SK-N-SH treated with all-trans-retinoic acid at 6 μM for 48 hours (cell line): ENCODE measurements around the gene PGGT1B.
"Not testable (repeated sequence)": the region's sequence is repeated elsewhere in the genome, so short reads cannot be mapped to it uniquely, and the experiment has no call there.

Experiments
- ATAC-seq: fragments of 200-7000 bp; cut with Tn5 transposase; 3 replicates; pipeline ENCODE4 v1.9.1; 2020; ENCODE audit warnings: mild to moderate bottlenecking, moderate library complexity
- ARNTL ChIP-seq: fragments of 450-650 bp; formaldehyde crosslinking; IDR thresholded peaks from 2 replicates; pipeline ENCODE4 v1.5.0; 2020; ENCODE audit warnings: low read depth, mild to moderate bottlenecking, moderate library complexity, borderline replicate concordance
- BACH2 ChIP-seq: fragments of 250-450 bp; sonication (Bioruptor Pico); IDR thresholded peaks from 2 replicates; pipeline ENCODE4 v1.9.0; 2021; ENCODE audit warnings: mild to moderate bottlenecking, borderline replicate concordance
- ESRRG ChIP-seq: fragments of 250-450 bp; sonication (Bioruptor Pico); IDR thresholded peaks from 2 replicates; pipeline ENCODE4 v1.6.1; 2021; ENCODE audit warnings: mild to moderate bottlenecking
- PATZ1 ChIP-seq: fragments of 250-450 bp; sonication (Bioruptor Pico); IDR thresholded peaks from 2 replicates; pipeline ENCODE4 v1.8.0; 2020; ENCODE audit warnings: mild to moderate bottlenecking, moderate library complexity, borderline replicate concordance
- POU6F1 ChIP-seq: fragments of 250-450 bp; sonication (Bioruptor Pico); IDR thresholded peaks from 2 replicates; pipeline ENCODE4 v1.8.0; 2021; ENCODE audit warnings: low read depth, mild to moderate bottlenecking, moderate library complexity, borderline replicate concordance
- PPARA ChIP-seq: fragments of 250-450 bp; sonication (Bioruptor Pico); IDR thresholded peaks from 2 replicates; pipeline ENCODE4 v1.5.0; 2020; ENCODE audit warnings: mild to moderate bottlenecking, borderline replicate concordance
- RARB ChIP-seq: fragments of 250-450 bp; sonication (Bioruptor Pico); IDR thresholded peaks from 2 replicates; pipeline ENCODE4 v1.8.0; 2021; ENCODE audit warnings: mild to moderate bottlenecking, moderate library complexity
- SNAI2 ChIP-seq: fragments of 250-450 bp; sonication (Bioruptor Pico); IDR thresholded peaks from 2 replicates; pipeline ENCODE4 v1.5.0; 2020; ENCODE audit warnings: mild to moderate bottlenecking, moderate library complexity
- TSHZ2 ChIP-seq: fragments of 250-450 bp; sonication (Bioruptor Pico); IDR thresholded peaks from 2 replicates; pipeline ENCODE4 v1.5.0; 2020; ENCODE audit warnings: mild to moderate bottlenecking, moderate library complexity
- ZC3H10 ChIP-seq: fragments of 250-450 bp; sonication (Bioruptor Pico); IDR thresholded peaks from 2 replicates; pipeline ENCODE4 v1.5.1; 2021; ENCODE audit warnings: mild to moderate bottlenecking, moderate library complexity
- ZFP3 ChIP-seq: fragments of 250-450 bp; sonication (Bioruptor Pico); IDR thresholded peaks from 2 replicates; pipeline ENCODE4 v1.5.0; 2020; ENCODE audit warnings: mild to moderate bottlenecking, moderate library complexity
- ZFP30 ChIP-seq: fragments of 450-650 bp; formaldehyde crosslinking; IDR thresholded peaks from 2 replicates; pipeline ENCODE4 v1.5.0; 2022; ENCODE audit warnings: mild to moderate bottlenecking, moderate library complexity
- ZNF565 ChIP-seq: fragments of 450-650 bp; formaldehyde crosslinking; conservative IDR thresholded peaks from 2 replicates; pipeline ENCODE4 v1.5.0; 2020; ENCODE audit warnings: low read depth, mild to moderate bottlenecking, moderate library complexity
- ZNF70 ChIP-seq: fragments of 450-650 bp; formaldehyde crosslinking; IDR thresholded peaks from 2 replicates; pipeline ENCODE4 v1.5.0; 2020; ENCODE audit warnings: mild to moderate bottlenecking, moderate library complexity
- TF ChIP-seq, protein P1 (sequence below): fragments of 250-450 bp; sonication (Bioruptor Pico); IDR thresholded peaks from 2 replicates; pipeline ENCODE4 v1.5.1; 2020; ENCODE audit warnings: low read depth, mild to moderate bottlenecking, moderate library complexity

Gene PGGT1B

DNA sequence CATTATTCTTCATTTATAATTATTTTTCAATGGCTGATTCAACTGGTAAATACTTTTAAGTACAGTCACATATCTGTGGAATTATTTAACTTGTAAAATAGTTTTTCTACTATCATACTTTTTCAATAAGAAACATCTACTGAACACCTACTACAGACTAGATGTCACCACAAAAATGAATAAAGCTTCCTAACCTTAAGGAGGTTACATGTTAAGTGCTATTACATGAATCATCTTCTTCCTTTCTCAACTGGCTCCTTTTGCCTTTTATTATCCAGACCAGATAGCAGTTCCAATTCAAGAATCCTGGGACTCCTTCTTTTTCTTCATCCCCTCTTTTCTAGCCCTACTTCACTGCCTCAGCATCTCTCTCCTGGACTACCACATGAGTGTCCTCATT, 4.7 kb downstream of the PGGT1B start (continued):
- no peak for TF ChIP-seq POU6F1
- TF ChIP-seq ZFP30 = no peak
- TF ChIP-seq ZFP3 (CRISPR knock-in tag) = no peak

- not testable (repeated sequence) for ATAC-seq
Measured at GRCh38 chr5:115249379-115249778, 13.3 kb downstream of the PGGT1B start.

DNA sequence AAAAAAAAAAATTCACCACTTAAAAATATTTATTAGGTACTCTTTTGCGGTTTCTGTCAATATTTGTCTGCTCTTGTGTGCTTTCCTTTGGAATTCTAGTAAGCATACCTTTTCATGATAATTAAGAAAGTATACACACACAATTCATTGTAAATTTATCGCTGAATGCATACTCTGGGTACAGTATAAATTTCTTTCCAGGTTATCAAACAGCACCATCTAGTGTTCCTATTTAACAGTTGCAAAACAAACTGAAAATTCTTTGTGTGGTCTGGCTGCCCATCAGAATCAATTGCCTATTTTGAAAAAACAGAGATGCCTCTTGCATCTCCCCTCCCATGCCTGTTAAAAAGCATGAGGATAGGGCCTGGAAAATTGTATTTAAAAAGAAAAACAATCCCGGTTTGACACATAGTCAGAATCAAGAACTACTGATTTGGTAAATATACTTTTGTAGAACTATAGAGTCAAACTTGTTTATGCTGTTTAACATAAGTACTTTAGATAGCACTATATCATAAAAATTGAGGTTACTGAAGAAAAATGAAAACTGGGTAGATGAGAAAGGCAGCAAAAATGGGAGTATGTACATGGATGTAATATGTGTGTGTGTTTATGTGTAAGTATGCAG, 16.2 kb downstream of the PGGT1B start:
- TF ChIP-seq SNAI2 (CRISPR knock-in tag) (no peak), TSHZ2 (CRISPR knock-in tag) (no peak), ZFP30 (no peak), ZNF70 (no peak), ZFP3 (CRISPR knock-in tag) (no peak), RARB (CRISPR knock-in tag) (no peak), ZNF565 (no peak), ZC3H10 (no peak), PATZ1 (CRISPR knock-in tag) (no peak), ARNTL (CRISPR knock-in tag) (no peak), PPARA (CRISPR knock-in tag) (no peak)
- TF ChIP-seq, protein P1, sequence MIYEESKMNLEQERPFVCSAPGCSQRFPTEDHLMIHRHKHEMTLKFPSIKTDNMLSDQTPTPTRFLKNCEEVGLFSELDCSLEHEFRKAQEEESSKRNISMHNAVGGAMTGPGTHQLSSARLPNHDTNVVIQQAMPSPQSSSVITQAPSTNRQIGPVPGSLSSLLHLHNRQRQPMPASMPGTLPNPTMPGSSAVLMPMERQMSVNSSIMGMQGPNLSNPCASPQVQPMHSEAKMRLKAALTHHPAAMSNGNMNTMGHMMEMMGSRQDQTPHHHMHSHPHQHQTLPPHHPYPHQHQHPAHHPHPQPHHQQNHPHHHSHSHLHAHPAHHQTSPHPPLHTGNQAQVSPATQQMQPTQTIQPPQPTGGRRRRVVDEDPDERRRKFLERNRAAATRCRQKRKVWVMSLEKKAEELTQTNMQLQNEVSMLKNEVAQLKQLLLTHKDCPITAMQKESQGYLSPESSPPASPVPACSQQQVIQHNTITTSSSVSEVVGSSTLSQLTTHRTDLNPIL (CRISPR knock-in tag) = no peak
- peak; percentile 87 for ATAC-seq

DNA sequence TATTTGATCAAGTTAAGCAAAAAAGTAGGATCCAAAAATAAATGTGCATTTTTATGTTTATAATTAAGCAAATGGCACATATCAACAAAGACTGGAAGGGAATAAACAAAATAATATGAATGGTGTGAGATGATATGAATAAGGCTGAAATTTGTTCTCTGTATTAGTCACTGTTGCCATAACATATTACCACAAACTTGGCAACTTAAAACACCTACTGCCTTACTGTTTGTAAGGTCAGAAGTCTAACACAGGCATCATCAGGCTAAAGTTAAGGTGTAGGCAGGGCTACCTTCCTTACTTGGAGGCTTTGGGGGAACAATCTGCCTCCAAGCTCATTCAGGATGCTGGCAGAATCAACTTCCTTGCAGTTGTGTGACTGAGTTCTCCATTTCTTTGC, 19.3 kb downstream of the PGGT1B start:
- no peak for TF ChIP-seq ZNF565
- ATAC-seq = peak; percentile 57

DNA sequence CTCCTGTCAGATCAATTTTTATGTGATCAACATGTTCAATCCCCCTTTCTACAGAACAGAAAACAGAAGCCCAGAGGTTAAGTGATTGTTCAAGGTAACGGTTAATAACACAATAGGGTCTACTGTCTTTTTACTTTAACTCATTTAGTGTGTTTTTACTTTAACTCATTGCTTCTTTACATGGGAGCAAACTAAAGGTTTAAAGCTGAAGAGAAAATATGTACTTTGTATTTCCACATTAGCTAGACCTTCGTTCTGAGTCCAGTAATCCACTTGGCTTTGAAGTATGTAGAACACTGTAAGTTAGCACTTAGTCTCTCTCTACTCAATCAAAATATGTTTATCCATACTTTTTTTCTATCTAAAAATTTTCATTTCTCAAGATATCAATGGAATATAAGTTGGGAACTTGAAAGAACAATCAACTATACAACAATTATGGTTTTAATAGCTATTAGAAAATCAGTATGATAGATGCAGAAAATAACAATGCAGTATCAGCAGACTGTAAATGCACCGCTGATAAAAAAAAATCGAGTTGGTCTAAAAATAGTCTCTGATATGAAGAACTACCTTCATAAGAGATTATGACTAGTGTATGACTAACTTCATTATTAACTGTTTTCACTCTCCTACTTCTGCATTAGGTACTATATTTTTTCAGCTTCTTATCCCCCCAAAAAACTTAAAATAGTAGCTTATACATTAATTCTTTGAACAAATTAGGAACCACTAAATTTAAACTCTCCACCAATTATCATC, 20.6 kb downstream of the PGGT1B start:
- ATAC-seq = 0 out of 3 replicates have a peak, but pooled peaks have one; percentile 28
- no peak for TF ChIP-seq ZFP3 (CRISPR knock-in tag)
- TF ChIP-seq ESRRG (CRISPR knock-in tag) = no peak
- TF ChIP-seq ARNTL (CRISPR knock-in tag) = no peak

GRCh38 chr5:115237066-115237465, 25.6 kb downstream of the PGGT1B start:
- TF ChIP-seq BACH2 = no peak
- TF ChIP-seq, all 23 proteins: peak for 0
- no peak for ATAC-seq
